ENCODE measurements around the gene HNRNPL. TPM values are rescaled to one million over a fixed set of nuclear protein-coding genes. Genes with fewer than 3 reads are reported as not detected.

HNRNPL gene
- total and polyA plus RNA-seq, 8 donors: 111 to 242 (median 153) TPM

DNA sequence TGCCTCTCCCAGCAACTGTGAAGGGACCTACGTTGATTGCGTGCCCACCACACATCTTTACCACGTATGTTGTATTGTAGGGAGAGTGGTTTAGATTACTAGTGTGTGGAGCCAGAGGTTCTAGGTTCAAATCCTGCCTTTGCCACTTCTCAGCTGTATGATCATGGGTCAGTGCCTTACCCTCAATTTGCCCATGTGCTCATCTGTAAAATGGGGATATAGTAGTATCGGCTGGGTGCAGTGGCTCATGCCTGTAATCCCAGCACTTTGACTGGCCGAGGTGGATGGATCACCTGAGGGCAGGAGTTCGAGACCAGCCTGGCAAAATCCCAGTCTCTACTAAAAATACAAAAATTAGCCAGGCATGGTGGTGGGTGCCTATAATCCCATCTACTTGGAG, 36.5 kb downstream of the HNRNPL start:
- peaks cover 0 to 10% (median 0%) of the 10 kb centered on the region in 4 donors for H3K4me1 ChIP-seq
- 55 to 75% (median 63%) methylated on average over 6 of the region's 6 CpGs for WGBS, 5 donors

DNA sequence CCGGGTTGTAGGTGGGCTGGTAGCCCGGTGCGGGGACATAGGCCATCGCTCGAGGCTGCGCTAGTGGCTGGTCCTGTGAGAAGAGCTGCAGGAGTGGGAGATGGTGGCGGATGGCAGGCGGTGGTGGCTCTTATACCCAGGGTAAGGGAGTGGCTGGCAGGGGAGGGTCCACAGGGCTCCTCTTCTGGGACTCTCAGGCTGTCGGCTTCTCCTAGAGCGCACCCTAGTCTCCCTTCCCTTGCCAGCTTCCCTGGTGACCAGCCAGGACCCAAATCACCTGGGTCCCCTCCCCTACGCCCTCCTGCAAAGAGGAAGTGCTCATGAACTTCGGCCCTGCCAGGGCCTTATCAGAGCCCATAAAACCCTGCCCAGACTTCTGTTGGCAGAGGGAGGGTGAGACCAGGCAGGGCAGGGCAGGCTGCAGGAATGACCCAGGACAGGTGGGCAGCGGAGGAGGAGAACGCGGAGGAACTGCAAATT, 36.9 kb downstream of the HNRNPL start, which contains the start of gene LGALS4:
Gene LGALS4 (minus strand): TSS at position 105 of the 480 bp plus-strand sequence. CDS start 59 bp downstream, at position 46.
- intact Hi-C loops (cut with DNase I; ENCODE audit: low total_unique reads): no loop called here
- Histone ChIP-seq H3K9me3 (no peaks in the 10 kb centered on the region), H3K27me3 (no peaks in the 10 kb centered on the region), H3K4me1 (peaks cover 0 to 6% (median 0%) of the 10 kb centered on the region in 4 donors), H3K4me3 (peak within 1 kb of the TSS; percentile 2 to 41 (median 30)), H3K27ac (peak within 1 kb of the TSS; percentile 54 to 80 (median 74)), H3K36me3 (peaks cover 30 to 37% (median 33%) of the 10 kb centered on the region in 4 donors)
- peak; percentile 82 to 93 for DNase-seq
- WGBS, 5 donors: 36 to 88% (median 64%) methylated on average over 14 to 15 of the region's 15 CpGs
- TF ChIP-seq POLR2A (IDR thresholded peaks at IDR 0.05) (no peak), EP300 (IDR thresholded peaks at IDR 0.05) (no peak), POLR2AphosphoS5 (IDR thresholded peaks at IDR 0.05) (peak in 2 of 3 donors; percentile 87 to 90)
- TF ChIP-seq, protein P1, sequence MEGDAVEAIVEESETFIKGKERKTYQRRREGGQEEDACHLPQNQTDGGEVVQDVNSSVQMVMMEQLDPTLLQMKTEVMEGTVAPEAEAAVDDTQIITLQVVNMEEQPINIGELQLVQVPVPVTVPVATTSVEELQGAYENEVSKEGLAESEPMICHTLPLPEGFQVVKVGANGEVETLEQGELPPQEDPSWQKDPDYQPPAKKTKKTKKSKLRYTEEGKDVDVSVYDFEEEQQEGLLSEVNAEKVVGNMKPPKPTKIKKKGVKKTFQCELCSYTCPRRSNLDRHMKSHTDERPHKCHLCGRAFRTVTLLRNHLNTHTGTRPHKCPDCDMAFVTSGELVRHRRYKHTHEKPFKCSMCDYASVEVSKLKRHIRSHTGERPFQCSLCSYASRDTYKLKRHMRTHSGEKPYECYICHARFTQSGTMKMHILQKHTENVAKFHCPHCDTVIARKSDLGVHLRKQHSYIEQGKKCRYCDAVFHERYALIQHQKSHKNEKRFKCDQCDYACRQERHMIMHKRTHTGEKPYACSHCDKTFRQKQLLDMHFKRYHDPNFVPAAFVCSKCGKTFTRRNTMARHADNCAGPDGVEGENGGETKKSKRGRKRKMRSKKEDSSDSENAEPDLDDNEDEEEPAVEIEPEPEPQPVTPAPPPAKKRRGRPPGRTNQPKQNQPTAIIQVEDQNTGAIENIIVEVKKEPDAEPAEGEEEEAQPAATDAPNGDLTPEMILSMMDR (IDR thresholded peaks at IDR 0.05): peak in 1 of 7 experiments; percentile 8

More for the DNA sequence above, 36.5 kb downstream of the HNRNPL start:
- TF ChIP-seq, protein P1 (IDR thresholded peaks at IDR 0.05): no peak
- TF ChIP-seq EP300 (IDR thresholded peaks at IDR 0.05) (no peak), POLR2AphosphoS5 (IDR thresholded peaks at IDR 0.05) (no peak), POLR2A (IDR thresholded peaks at IDR 0.05) (no peak)
- H3K36me3 ChIP-seq: peaks cover 30 to 41% (median 37%) of the 10 kb centered on the region in 4 donors
- no peaks in the 10 kb centered on the region for H3K9me3 ChIP-seq
- no peaks in the 10 kb centered on the region for H3K27me3 ChIP-seq
- no peak for DNase-seq
- H3K4me3 ChIP-seq: peak overlapping the region in 2 of 4 donors; percentile 11 to 13
- intact Hi-C loops (cut with DNase I; ENCODE audit: low total_unique reads): no loop called here
- peak overlapping the region; percentile 54 to 80 (median 74) for H3K27ac ChIP-seq

DNA sequence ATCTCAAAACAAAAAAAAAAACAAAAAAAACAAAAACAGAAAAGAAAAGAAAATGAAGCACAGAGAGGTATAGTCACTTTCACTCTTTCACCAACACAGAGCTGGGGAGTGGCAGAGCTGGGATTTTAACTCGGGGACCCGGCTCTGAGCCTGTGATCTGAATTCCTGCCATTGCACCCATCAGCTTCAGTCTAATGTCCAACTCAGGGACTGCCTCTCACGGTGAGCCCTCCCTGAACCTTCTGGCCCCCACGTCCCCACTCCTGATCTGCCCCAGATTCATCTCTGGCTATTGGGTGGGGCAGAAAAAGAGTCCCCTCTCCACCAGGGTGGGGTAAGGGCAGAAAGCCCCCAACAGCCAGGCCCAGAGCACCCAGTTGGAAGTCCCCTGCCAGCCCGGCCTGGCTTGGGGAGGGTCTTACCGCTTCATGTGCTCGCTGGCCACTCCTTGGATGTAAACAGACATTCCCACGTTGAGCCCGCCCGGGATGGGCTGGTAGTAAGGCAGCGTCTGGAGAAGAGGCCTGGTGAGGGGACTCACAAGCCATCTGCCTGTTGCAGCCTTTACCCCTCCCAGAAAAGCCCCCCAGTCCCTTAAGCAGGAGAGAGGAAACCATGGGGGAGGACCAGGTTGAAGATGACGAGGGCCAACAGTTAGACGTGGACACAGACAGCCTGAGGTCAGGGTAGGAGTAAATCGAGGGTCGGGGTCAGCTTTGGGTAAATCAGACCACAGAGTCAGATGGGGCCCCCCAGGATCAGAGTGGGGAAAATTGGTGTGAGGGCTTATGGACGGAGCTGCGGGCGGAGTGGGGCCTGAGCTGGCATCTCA, 37.6 kb downstream of the HNRNPL start:
- H3K36me3 ChIP-seq: peaks cover 24 to 30% (median 26%) of the 10 kb centered on the region in 4 donors
- H3K4me3 ChIP-seq: peak overlapping the region; percentile 2 to 41 (median 30)
- no peaks in the 10 kb centered on the region for H3K27me3 ChIP-seq
- intact Hi-C loops (cut with DNase I; ENCODE audit: low total_unique reads): no loop called here
- TF ChIP-seq, protein P1 (IDR thresholded peaks at IDR 0.05): no peak
- TF ChIP-seq POLR2AphosphoS5 (IDR thresholded peaks at IDR 0.05): no peak
- no peak for TF ChIP-seq POLR2A (IDR thresholded peaks at IDR 0.05)
- TF ChIP-seq EP300 (IDR thresholded peaks at IDR 0.05): no peak
- DNase-seq: no peak
- H3K27ac ChIP-seq: peak overlapping the region; percentile 54 to 80 (median 74)
- 53 to 73% (median 61%) methylated on average over 14 to 18 of the region's 18 CpGs for WGBS, 5 donors
- peaks cover 0 to 5% (median 0%) of the 10 kb centered on the region in 4 donors for H3K4me1 ChIP-seq
- H3K9me3 ChIP-seq: no peaks in the 10 kb centered on the region

DNA sequence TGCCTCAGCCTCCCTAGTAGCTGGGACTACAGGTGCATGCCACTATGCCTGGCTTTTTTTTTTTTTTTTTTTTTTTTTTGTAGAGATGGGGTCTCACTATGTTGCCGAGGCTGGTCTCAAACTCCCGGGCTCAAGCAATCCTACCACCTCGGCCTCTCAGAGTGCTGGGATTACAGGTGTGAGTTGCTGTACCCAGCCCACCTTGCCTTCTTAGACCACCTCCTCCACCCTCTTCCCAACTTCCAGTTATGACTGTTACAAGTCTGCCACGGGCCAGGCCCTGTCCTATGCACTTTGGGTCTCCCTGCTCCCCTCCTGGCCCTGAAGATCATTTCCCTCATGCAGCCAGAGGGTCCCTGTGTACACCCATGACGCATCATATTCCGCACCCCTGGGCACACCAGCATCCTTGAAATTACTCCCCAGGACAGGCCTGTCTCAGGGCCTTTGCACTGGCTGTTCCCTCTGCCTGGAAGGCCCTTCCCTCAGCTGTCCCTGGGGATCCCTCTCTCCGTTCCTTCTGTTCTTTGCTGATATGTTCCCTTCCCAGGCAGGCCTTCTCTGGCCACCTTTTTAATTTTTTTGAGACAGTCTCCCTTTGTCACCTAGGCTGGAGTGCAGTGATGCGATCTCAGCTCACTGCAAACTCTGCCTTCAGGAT, 40.1 kb downstream of the HNRNPL start:
- Histone ChIP-seq H3K4me1 (peaks cover 0 to 5% (median 2%) of the 10 kb centered on the region in 4 donors), H3K36me3 (peaks cover 0 to 12% (median 5%) of the 10 kb centered on the region in 4 donors), H3K9me3 (no peaks in the 10 kb centered on the region), H3K4me3 (no peak overlapping the region), H3K27me3 (no peaks in the 10 kb centered on the region), H3K27ac (no peak overlapping the region)
- intact Hi-C loops (cut with DNase I; ENCODE audit: low total_unique reads): no loop called here
- no peak for TF ChIP-seq POLR2A (IDR thresholded peaks at IDR 0.05)
- TF ChIP-seq, protein P1 (IDR thresholded peaks at IDR 0.05): no peak
- TF ChIP-seq POLR2AphosphoS5 (IDR thresholded peaks at IDR 0.05): no peak
- no peak for TF ChIP-seq EP300 (IDR thresholded peaks at IDR 0.05)
- WGBS, 5 donors: 93 to 97% (median 96%) methylated on average over 7 to 8 of the region's 8 CpGs
- no peak for DNase-seq
